HepG2 (cell line): ENCODE measurements around the gene UBQLN4. TPM values are rescaled to one million over a fixed set of nuclear protein-coding genes. Genes with fewer than 3 reads are reported as not detected.

Source experiments
- ELF4 ChIP-seq: sonication (generic); formaldehyde crosslinking; IDR thresholded peaks from 2 replicates; pipeline ENCODE4 v1.5.0; 2020; ENCODE audit warnings: missing genetic modification reagents, mild to moderate bottlenecking, moderate library complexity, borderline replicate concordance
- FOXA3 ChIP-seq: IDR thresholded peaks from 2 replicates; pipeline ENCODE4 v1.6.1; 2016; ENCODE audit warnings: missing genetic modification reagents, missing compliant biosample characterization
- FOXJ3 ChIP-seq: sonication (generic); formaldehyde crosslinking; IDR thresholded peaks from 2 replicates; pipeline ENCODE4 v1.4.0; 2020; ENCODE audit warnings: missing genetic modification reagents, mild to moderate bottlenecking, borderline replicate concordance
- GABPA ChIP-seq, 2 experiments: IDR thresholded peaks; 2 replicates each; pipeline ENCODE4 v1.6.1; 2011 to 2016; ENCODE audit warnings: low read depth in 2 of 2, low read length in 1 of 2, missing biosample characterization in 1 of 2, missing genetic modification characterization in 1 of 2
- HMG20A ChIP-seq: IDR thresholded peaks from 2 replicates; pipeline ENCODE4 v1.6.1; 2016; ENCODE audit warnings: borderline replicate concordance
- HMG20B ChIP-seq: conservative IDR thresholded peaks from 2 replicates; pipeline ENCODE4 v1.6.1; 2016; ENCODE audit warnings: missing genetic modification reagents, missing compliant biosample characterization
- HNRNPLL ChIP-seq: fragments of 200-400 bp; formaldehyde crosslinking; IDR thresholded peaks from 2 replicates; pipeline ENCODE4 v1.6.1; 2017; ENCODE audit warnings: mild to moderate bottlenecking, low read depth, low read length; ENCODE audit not compliant: poor library complexity, severe bottlenecking
- IRX3 ChIP-seq: sonication (generic); formaldehyde crosslinking; IDR thresholded peaks from 2 replicates; pipeline ENCODE4 v1.8.1; 2023; ENCODE audit warnings: mild to moderate bottlenecking, low read depth, missing genetic modification reagents, borderline replicate concordance
- MED13 ChIP-seq: sonication (generic); formaldehyde crosslinking; IDR thresholded peaks from 2 replicates; pipeline ENCODE4 v1.5.0; 2020; ENCODE audit warnings: missing genetic modification reagents
- NONO ChIP-seq, 2 experiments: fragments of 450-650 bp in 1 of 2; sonication (generic) in 1 of 2; formaldehyde crosslinking in 1 of 2; IDR thresholded peaks in 1 of 2; conservative IDR thresholded peaks in 1 of 2; 2 replicates each; pipeline versions ENCODE4 v1.6.1 to v1.8.0; 2017 to 2022; ENCODE audit warnings: mild to moderate bottlenecking in 1 of 2, missing genetic modification reagents in 1 of 2, moderate library complexity in 1 of 2
- NR3C1 ChIP-seq: sonication (generic); formaldehyde crosslinking; IDR thresholded peaks from 2 replicates; pipeline ENCODE4 v1.4.0; 2020; ENCODE audit warnings: missing genetic modification reagents
- RFX3 ChIP-seq: IDR thresholded peaks from 2 replicates; pipeline ENCODE4 v1.6.1; 2016; ENCODE audit warnings: missing biosample characterization, missing genetic modification reagents
- SIN3A ChIP-seq: IDR thresholded peaks from 2 replicates; pipeline ENCODE4 v1.6.1; 2011; ENCODE audit warnings: low read depth, mild to moderate bottlenecking, control low read depth, low read length, borderline replicate concordance
- SPEN ChIP-seq: sonication (generic); formaldehyde crosslinking; IDR thresholded peaks from 2 replicates; pipeline ENCODE4 v1.5.1; 2020; ENCODE audit warnings: low read depth, mild to moderate bottlenecking, missing genetic modification reagents
- TGIF2 ChIP-seq: IDR thresholded peaks from 2 replicates; pipeline ENCODE4 v1.6.1; 2016; ENCODE audit warnings: control low read depth, missing compliant biosample characterization
- ZBTB8A ChIP-seq: sonication (generic); formaldehyde crosslinking; IDR thresholded peaks from 2 replicates; pipeline ENCODE4 v1.4.0; 2020; ENCODE audit warnings: mild to moderate bottlenecking, low read depth, missing genetic modification reagents, borderline replicate concordance
- ZFP36L2 ChIP-seq: sonication (generic); formaldehyde crosslinking; IDR thresholded peaks from 2 replicates; pipeline ENCODE4 v1.4.0; 2020; ENCODE audit warnings: missing genetic modification reagents
- ZFP62 ChIP-seq: sonication (generic); formaldehyde crosslinking; IDR thresholded peaks from 2 replicates; pipeline ENCODE4 v1.4.0; 2020; ENCODE audit warnings: missing genetic modification reagents
- ZNF256 ChIP-seq: sonication (generic); formaldehyde crosslinking; conservative IDR thresholded peaks from 2 replicates; pipeline ENCODE4 v1.4.0; 2020; ENCODE audit warnings: missing genetic modification reagents
- ZNF296 ChIP-seq: sonication (generic); formaldehyde crosslinking; conservative IDR thresholded peaks from 2 replicates; pipeline ENCODE4 v1.5.0; 2020; ENCODE audit warnings: mild to moderate bottlenecking, missing genetic modification reagents
- ZNF317 ChIP-seq: sonication (generic); formaldehyde crosslinking; IDR thresholded peaks from 2 replicates; pipeline ENCODE4 v1.5.0; 2020; ENCODE audit warnings: mild to moderate bottlenecking, missing genetic modification reagents
- ZNF550 ChIP-seq: sonication (generic); formaldehyde crosslinking; IDR thresholded peaks from 2 replicates; pipeline ENCODE4 v1.4.0; 2020; ENCODE audit warnings: mild to moderate bottlenecking, missing genetic modification reagents, borderline replicate concordance
- ZNF761 ChIP-seq: sonication (generic); formaldehyde crosslinking; conservative IDR thresholded peaks from 2 replicates; pipeline ENCODE4 v1.4.0; 2020; ENCODE audit warnings: mild to moderate bottlenecking, missing genetic modification reagents
- ZNF790 ChIP-seq: sonication (generic); formaldehyde crosslinking; IDR thresholded peaks from 2 replicates; pipeline ENCODE4 v1.8.0; 2022; ENCODE audit warnings: missing genetic modification reagents, mild to moderate bottlenecking, borderline replicate concordance
- ZNF850 ChIP-seq: sonication (generic); formaldehyde crosslinking; conservative IDR thresholded peaks from 2 replicates; pipeline ENCODE4 v1.9.0; 2021; ENCODE audit warnings: mild to moderate bottlenecking, missing genetic modification reagents
- polyA plus RNA-seq, 8 experiments: library from polyadenylated mRNA; depleted of rRNA in 3 of 8; stranded (reverse) in 7 of 8; unstranded in 1 of 8; fragments of >200 nt; fragmentation: Illumina TruSeq in 4 of 8; extraction: Trizol in 4 of 8; gene quantifications; 2 replicates each; pipeline versions ENCODE4 v1.2.1 to v1.2.3, GENCODE V29; 2011 to 2016; ENCODE audit warnings: low read depth in 4 of 8, missing spikeins in 1 of 8, mixed read lengths in 1 of 8; ENCODE audit not compliant: insufficient read depth in 1 of 8
- total RNA-seq, 5 experiments: library from RNA; depleted of rRNA; stranded (reverse); fragments of >200 nt; fragmentation: Illumina TruSeq; extraction: Trizol; gene quantifications; 2 replicates each; pipeline ENCODE4 v1.2.3, GENCODE V29; 2016; ENCODE audit warnings: low read depth in 1 of 5
- TF ChIP-seq, protein P1 (sequence below): sonication (generic); formaldehyde crosslinking; IDR thresholded peaks from 2 replicates; pipeline ENCODE4 v1.4.0; 2020; ENCODE audit warnings: missing genetic modification reagents; ENCODE audit errors: not compliant biosample characterization
- TF ChIP-seq, protein P2 (sequence below): IDR thresholded peaks from 2 replicates; pipeline ENCODE4 v1.6.1; 2016
- TF ChIP-seq, protein P3 (sequence below): IDR thresholded peaks from 2 replicates; pipeline ENCODE4 v1.6.1; 2016; ENCODE audit warnings: missing biosample characterization, missing genetic modification reagents, low read depth

UBQLN4 gene
- total and polyA plus RNA-seq, 2 of the 13 experiments (the other 11 are each of a cell fraction or from before 2014, with no cell fraction given), result 31.5 to 39.8 TPM

DNA sequence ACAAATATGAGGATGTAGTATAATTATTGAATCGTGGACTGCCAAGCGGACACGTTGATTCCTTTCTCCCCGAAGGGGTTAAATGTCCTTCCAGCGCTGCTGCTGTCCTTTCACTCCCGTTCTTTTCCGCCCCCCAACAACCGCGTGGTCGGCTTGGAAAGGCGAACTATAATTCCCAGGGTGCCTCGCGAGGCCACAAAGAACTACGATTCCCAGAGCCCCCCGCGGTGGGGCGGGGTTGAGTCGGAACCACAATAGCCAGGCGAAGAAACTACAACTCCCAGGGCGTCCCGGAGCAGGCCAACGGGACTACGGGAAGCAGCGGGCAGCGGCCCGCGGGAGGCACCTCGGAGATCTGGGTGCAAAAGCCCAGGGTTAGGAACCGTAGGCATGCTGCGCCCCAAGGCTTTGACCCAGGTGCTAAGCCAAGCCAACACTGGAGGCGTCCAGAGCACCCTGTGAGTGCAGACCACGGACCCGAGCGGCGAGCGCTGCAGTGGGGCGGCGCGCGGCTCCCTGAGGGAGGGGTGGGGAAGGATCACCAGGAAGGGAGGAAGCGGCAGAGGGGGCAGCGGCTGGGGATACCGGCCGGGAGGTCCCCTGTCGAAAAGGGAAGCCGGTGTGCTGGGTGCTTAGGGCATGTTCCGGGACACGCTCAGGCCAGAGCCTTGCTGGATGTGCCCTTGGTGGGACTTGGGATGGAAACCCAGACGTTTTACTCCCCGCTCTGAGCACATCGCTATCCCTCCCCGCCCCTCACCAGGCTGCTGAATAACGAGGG is 1.1 kb upstream of the UBQLN4 start, which contains the start of gene LAMTOR2 (continued):
- TF ChIP-seq ZNF317 (peak; percentile 61), HNRNPLL (peak; percentile 59), ZNF790 (no peak), MED13 (CRISPR knock-in tag) (no peak), SPEN (CRISPR knock-in tag) (peak; percentile 75), ELF4 (peak; percentile 95), ZNF761 (0 out of 2 replicates have a peak, but pooled peaks have one; percentile 52), FOXJ3 (0 out of 2 replicates have a peak, but pooled peaks have one; percentile 64), ZBTB8A (CRISPR knock-in tag) (no peak), ZNF850 (no peak), ZNF550 (CRISPR knock-in tag) (no peak), HMG20A (CRISPR knock-in tag) (no peak), TGIF2 (no peak; the same call in none of the 2 replicates), IRX3 (CRISPR knock-in tag) (no peak), ZFP62 (0 out of 2 replicates have a peak, but pooled peaks have one; percentile 24), NONO (IDR thresholded peaks at IDR 0.05) (no peak), NONO (CRISPR knock-in tag; conservative IDR thresholded peaks at IDR 0.05) (peak; percentile 77), FOXA3 (CRISPR knock-in tag) (peak; percentile 57; the same call in 1 of the 2 replicates), SIN3A (no peak; the same call in 1 of the 2 replicates), RFX3 (no peak), GABPA (IDR thresholded peaks at IDR 0.05; ENCODE audit: low read depth, low read length) (peak; percentile 67), GABPA (CRISPR knock-in tag; IDR thresholded peaks at IDR 0.05; ENCODE audit: low read depth) (peak; percentile 94), ZNF256 (CRISPR knock-in tag) (no peak), ZFP36L2 (CRISPR knock-in tag) (no peak), ZNF296 (no peak), NR3C1 (CRISPR knock-in tag) (no peak), HMG20B (CRISPR knock-in tag) (no peak)
- TF ChIP-seq, protein P1, sequence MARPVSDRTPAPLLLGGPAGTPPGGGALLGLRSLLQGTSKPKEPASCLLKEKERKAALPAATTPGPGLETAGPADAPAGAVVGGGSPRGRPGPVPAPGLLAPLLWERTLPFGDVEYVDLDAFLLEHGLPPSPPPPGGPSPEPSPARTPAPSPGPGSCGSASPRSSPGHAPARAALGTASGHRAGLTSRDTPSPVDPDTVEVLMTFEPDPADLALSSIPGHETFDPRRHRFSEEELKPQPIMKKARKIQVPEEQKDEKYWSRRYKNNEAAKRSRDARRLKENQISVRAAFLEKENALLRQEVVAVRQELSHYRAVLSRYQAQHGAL (CRISPR knock-in tag), result no peak
- TF ChIP-seq, protein P2, sequence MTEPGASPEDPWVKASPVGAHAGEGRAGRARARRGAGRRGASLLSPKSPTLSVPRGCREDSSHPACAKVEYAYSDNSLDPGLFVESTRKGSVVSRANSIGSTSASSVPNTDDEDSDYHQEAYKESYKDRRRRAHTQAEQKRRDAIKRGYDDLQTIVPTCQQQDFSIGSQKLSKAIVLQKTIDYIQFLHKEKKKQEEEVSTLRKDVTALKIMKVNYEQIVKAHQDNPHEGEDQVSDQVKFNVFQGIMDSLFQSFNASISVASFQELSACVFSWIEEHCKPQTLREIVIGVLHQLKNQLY (CRISPR knock-in tag), result peak; percentile 0; the same call in 1 of the 2 replicates
- TF ChIP-seq, protein P3, sequence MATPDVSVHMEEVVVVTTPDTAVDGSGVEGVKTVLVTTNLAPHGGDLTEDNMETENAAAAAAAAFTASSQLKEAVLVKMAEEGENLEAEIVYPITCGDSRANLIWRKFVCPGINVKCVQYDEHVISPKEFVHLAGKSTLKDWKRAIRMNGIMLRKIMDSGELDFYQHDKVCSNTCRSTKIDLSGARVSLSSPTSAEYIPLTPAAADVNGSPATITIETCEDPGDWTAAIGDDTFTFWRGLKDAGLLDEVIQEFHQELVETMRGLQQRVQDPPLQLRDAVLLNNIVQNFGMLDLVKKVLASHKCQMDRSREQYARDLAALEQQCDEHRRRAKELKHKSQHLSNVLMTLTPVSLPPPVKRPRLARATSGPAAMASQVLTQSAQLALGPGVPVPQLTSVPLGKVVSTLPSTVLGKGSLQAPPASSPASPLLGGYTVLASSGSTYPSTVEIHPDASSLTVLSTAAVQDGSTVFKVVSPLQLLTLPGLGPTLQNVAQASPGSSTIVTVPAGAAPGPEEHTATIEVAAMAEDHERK (CRISPR knock-in tag), result peak; percentile 70; the same call in 1 of the 2 replicates
